CD1c-positive myeloid dendritic cell (primary cell): Measurements from ENCODE around the gene BANP.
A peak's percentile ranks its signal among the peaks of the same experiment; 100 is the strongest.
"Not testable (repeated sequence)": the region's sequence is repeated elsewhere in the genome, so short reads cannot be mapped to it uniquely, and the experiment has no call there.

ENCODE experiments used
- DNase-seq: peaks from one replicate; pipeline ENCODE4 v3.0.0-alpha.2; 2016; ENCODE audit errors: extremely low spot score

The BANP gene

DNA sequence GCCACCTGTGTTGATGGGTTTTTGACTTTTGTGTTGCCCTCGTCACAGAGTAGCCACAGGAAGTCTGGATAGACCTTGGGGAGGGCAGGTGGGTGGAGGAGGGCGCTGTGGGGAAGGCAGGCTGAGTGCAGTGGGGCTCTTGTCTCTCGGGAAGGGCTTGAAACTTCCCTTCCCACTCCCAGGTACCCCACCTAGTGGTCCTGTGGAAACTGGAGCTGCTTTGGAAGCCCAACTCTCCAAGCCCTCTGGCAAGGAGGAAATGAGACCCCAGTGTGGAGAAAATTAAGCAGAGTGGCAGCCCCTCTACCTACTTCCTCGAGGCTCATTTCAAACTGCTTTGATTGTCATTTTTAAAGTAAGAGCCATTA lies 24.1 kb upstream of the BANP start:
- DNase-seq, result no peak

DNA sequence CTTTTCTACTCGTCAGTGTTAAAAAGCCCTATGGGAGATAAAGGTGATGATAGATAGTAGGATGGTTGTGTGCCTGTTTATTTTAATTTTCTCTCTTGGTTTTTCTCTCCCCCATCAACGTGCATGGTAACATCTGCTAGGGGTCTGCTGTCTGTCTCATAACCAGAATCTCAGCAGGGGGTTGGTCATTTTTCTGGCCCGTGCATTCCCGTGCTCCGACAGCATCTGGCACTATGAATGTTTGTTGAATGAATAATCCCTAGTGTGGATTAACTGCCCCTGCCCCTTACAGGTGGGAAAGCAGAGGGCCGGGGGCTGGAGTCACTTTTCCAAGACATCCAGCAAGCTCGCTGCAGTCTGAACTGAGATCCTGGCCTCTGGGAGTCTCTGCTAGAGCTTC lies 21.2 kb upstream of the BANP start:
- no peak for DNase-seq

DNA sequence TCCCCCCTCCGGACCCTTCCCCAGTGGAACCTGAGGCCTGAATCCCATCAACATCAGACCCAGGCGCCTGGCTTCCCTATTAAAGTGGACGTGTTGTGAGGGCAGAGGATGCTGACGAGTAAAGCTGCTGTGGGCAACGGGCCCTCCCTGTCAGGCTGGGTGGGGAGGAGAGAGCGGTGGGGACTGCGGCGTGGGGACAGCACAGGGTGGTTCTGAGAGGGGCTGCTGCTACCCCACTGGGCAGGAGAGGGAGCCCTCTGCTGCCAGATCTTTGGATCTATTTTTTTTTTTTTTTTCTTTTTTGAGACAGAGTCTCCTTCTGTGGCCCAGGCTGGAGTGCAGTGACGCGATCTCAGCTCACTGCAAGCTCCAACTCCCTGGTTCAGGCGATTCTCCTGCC lies 20.8 kb upstream of the BANP start:
- DNase-seq, result no peak

DNA sequence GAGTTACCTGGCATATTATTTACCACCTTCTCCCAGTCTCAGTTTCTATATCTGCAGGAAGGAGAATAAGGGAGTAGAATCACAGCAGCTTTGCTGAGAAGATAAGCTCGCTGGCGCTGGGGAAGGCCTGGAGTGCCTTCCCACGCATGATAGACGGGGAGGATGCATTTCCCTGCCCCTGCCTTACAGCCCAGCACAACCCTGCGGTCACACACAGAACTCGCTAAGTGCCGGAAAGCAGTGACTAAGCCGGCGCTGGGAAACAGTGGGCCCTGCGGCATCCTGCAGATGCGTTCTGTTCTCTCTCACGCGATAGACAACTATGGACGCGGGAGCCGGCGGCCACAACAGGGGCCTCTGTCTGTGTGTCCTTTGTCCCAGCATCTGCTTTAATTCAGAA lies 19.7 kb upstream of the BANP start:
- DNase-seq, result no peak

DNA sequence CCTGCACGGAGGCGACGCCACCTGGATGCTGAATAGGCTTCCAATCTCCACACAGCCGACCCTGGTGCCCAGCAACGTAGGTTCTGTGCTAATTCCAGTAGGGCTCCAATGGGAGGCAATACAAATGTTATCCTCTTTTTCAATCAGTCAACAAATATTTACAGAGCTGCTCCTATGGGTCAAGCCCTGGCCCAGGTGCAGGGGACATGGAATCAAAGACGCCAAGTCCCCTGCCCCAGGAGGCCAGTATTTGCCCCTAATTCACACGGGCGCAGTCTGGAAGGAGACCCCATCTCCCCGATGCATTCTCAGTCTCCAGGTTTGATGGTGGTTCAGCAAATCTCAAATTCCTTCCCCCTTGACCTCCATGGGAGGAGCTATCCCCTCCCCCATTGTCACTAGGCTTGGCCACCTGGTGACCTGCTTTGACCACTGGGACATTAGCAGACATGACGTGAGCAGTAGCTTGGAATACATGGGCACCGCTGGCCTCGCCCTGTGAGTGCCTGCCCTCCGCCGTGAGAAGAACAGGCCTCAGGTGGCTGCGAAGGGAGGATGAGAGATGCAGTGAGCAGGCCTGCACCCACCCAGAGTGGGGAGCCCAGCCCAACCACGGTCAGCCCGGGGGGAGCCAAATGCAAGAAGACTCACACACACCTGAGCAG lies 18.6 kb upstream of the BANP start:
- not testable (repeated sequence) for DNase-seq

DNA sequence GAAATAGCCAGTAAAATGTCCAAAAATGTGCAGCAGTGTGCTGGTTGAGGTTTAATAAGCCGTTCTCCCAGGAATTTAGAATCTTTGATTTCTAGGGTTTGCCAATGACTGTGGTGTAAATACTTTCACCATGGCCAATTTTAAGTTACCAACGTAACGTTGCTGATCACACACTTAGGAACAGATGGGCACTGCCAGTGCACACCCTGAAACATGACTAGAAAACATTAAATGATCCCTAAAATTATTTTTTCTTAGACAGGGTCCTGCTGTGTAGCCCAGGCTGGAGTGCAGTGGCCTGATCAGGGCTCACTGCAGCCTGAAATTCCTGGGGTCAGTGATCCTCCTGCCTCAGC lies 18.1 kb upstream of the BANP start:
- DNase-seq, result no peak

DNA sequence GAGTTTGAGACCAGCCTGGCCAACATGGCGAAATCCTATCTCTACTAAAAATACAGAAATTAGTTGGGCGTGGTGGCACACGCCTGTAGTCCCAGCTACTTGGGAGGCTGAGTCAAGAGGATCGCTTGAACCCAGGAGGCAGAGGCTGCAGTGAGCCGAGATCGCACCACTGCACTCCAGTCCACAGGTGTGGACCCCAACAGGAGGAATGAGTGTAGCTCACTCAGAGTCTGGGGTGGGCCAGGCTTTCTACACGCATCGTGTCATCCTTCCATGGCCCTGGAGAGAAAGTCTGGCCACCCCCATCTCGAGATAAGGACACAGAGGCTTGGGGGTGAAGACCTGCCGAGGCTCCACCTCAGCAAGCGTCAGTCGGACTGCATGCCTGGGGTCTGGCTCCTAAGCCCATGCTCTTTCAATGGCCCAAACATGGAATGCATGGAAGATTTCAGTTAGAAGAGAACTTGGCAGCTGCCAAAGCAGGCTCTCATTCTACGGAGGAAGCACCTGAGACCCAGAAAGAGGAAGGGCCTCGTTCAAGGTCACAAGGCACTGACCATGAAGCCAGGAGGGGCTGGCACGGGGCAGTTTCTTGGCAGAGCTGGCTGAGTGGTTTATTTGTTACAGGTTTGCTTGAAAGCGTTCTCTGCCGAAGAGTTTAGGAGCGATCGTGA lies 16.3 kb upstream of the BANP start:
- not testable (repeated sequence) for DNase-seq

DNA sequence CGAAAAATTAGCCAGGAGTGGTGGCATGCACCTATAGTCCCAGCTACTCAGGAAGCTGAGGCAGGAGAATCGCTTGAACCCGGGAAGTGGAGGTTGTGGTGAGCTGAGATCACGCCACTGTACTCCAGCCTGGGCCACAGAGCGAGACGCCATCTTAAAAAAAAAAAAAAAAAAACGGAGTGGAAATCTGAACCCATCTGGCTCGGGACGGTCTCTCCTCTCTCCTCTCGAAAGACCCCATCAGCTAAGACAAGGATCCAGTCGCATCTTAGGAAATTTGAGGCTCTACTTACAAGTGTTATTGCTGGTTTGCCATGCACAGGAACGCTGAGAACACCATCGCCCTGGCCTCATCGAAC lies 15.2 kb upstream of the BANP start:
- DNase-seq, result not testable (repeated sequence)

DNA sequence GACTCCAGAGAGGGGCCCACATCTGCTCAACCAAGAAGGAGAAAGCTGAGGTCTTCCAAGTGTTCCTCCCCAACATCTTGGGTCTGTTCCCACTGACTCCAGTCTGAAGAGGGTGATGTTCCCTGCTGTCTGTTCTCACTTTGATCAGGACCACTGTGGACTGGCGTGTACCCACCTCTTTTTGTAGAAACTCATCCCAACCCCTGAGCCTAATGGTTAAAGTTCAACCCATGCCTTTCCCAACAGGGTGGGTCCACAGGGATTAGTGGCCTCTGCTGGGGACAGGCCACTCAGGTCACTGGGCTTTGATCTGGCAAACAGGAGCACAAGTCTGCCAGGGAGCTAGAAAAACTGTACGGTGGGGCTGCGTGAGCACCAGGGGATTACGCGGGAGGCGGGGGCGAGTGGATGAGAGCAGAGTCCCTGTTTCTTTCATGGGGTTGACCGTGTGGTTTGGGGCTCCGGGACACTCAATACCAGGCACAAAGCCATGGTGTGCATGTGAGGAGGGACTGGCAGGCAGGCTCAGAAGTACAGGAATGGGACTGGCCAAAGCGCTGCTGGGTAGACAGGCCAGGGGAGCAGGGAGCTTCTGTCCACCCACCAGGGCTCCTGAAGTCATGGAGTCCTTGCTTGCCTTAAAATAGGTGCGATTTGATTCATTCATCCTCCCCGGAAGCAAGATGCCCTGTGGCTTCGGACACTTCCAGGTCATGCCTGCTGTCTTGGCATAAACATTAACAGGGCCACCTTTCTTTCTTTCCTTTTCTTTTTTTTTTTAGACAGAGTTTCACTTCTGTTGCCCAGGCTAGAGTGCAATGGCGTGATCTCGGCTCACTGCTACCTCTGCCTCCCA lies 14.6 kb upstream of the BANP start, which contains the start of gene CA5A:
Gene CA5A, minus strand, starts transcription at position 155 of the 856 bp plus-strand sequence. Its CDS starts 79 bp downstream, at position 76.
- no peak for DNase-seq

DNA sequence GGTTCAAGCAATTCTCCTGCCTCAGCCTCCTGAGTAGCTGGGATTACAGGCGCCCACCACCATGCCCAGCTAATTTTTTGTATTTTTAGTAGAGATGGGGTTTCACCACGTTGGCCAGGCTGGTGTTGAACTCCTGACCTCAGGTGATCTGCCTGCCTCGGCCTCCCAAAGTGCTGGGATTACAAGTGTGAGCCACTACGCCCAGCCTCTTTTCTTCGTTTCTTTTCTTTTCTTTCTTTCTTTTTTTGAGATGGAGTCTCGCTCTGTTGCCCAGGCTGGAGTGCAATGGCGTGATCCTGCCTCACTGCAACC lies 14.0 kb upstream of the BANP start:
- DNase-seq, result not testable (repeated sequence)

DNA sequence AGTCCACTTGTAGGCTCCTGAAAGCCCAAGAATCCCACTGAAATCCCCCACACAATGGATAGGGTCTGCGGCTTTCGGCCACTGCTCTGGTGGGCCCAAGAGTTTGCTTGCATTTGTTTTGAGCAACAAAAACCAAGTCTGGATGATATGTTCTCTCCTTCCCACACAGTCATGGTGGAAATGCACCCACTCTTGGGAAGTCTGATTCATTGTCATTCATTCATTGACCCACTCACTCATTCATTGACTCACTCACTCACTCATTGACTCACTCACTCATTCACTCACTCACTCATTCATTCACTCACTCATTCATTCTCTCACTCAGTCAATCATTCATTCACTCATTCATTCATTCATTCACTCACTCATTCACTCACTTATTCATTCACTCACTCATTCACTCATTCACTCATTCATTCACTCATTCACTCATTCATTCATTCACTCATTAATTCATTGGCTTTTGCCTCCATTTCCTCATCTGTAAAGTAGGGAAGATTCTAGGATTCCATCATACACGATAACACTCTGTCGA lies 12.8 kb upstream of the BANP start:
- DNase-seq, result no peak

DNA sequence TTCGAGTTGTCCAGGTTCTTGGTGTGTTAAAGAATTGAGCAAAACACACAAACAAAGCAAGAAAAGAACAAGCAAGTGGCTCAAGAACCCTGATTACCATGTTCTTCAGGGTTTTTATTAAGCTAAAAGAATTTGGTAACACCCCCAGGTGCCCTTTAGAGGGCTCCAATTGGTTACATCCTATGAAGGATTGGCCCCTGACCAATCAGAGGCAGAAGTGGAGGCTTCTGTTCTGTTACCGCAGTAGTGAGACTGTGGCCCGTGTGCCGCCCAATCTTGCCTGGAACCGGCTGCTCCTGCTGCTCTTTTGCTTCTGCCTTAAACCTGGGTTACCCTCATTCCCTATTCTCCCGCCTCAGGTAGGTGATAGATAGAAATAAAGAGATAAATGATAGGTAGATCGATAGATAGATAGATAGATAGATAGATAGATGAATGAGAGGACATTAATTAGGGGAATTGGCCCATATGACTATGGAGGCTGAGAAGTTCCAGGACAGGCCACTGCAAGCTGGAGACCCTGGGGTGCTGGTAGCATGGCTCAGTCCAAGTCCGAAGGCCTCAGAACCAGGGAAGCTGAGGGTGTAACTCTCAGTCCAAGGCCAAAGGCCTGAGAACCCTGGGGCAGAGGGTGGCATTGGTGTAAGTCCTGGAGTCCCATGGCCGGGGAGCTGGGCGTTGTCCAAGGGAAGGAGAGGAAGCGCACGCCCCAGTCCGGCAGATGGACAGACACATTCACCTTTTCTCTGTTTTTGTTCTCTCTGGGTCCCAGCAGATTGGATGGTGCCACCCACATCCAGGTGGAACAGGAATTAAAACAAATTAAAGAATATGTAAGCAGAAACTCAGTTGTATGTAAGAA lies 11.4 kb upstream of the BANP start:
- DNase-seq, result no peak

DNA sequence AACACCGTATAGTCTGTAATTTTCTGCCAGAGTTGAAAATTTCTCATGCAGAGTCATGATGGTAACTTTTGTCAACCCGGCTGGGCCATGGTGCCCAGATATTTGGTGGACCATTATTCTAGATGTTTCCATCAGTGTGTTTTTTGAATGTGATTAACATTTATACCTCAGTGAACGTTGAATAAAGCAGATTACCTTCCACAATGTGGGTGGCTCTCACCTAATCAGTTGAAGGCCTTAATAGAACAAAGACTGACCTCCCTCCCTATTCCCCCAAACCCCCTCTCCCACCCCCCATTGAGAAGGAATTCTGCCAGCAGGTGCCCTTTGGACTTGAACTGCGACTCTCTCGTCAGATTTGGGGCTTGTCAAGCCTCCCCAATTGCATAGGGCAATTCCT lies 8.6 kb upstream of the BANP start:
- DNase-seq, result no peak

DNA sequence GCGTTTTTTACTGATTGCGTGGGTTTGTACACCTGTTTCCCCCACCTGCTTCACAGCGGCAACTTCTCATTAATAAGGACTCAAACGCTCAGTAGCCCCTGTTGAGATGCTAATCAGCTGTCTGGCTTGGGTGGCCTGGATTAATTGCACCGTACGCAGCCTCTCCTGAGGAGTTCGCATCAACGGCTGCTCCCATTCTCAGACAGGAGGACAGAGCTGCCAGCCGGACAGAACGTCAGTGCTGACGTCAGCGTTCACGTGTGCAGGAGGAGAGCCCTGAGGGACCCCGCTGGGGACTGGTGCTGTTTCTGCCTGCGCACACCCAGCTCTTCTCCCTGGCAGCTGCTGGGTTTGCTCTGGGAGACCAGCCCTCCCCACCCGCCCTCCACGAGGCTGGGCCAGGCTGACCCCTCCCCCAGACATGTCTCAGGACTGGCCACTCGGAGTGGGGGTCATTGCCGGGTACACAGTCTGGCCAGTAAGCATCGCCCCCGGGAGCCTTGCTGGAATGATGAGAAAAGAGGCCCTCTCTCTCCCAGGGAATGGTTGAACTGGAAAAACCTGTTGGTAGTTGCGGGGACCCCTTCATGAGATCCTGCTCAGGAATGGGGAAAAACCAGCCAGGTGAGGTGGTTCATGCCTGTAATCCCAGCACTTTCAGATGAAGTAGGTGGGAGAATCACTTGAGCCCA lies 5.7 kb upstream of the BANP start:
- peak; percentile 5 for DNase-seq

DNA sequence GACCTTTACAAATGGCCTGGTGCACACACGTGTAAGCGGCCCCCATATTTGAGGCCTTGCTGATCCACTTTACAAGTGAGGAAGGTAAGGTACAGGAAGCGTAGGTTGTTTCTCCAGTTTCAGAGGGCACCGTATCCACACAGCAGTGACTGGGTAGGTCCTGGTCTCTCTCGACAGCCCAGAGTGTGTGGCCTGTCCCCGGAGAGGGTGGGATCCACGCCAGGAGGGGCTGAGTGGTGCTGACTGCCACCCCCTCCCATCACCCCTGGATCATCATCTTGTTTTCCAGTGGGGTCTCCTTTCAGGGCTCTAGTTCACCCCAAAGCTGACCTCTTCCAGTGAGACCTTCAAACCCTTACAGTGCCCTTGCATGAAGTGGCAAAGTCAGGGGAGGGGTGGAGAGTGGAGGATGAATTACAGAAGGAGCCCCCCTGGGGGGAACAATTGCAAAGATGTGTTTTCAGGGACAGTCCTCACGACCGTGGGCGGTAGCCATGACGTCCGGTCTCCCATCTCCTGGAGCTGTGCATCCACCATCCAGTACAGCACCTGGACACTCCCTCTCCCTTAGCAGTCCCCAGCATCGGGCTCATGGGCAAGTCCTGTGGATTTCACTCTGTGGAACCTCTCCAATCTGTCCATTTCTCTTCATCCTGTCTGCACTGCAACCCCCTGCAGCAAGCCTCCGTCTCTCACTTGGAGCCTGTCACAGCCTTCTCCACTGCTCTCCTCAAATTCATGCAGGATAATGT lies 4.5 kb upstream of the BANP start:
- no peak for DNase-seq

DNA sequence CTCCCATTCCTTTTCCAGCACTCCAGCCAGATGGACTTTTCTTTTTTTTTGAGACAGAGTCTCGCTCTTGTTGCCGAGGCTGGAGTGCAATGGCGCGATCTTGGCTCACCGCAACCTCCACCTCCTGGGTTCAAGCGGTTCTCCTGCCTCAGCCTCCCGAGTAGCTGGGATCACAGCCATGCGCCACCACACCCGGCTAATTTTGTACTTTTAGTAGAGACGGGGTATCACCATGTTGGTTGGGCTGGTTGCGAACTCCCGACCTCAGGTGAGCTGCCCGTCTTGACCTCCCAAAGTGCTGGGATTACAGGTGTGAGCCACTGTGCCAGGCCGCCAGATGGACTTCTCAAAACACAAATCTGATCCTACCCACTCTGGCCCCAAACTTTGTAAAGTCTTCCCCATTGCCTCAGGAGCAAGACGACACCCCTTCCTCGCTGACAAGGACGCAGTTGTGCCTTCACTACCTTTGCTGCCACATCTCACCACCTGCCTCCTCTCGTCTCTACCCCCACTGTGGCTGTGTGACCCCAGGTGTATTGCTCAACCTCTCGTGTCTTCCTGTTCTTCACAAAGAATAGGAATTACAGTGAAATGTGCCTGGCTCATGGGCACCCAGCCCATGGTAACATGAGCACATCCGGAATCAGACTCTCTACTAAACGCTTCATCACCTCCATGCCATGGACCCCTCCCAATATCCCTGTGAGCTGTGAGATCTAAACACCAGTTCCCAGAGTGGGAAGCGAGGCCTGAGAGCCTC lies 3.7 kb upstream of the BANP start:
- peak; percentile 16 for DNase-seq

DNA sequence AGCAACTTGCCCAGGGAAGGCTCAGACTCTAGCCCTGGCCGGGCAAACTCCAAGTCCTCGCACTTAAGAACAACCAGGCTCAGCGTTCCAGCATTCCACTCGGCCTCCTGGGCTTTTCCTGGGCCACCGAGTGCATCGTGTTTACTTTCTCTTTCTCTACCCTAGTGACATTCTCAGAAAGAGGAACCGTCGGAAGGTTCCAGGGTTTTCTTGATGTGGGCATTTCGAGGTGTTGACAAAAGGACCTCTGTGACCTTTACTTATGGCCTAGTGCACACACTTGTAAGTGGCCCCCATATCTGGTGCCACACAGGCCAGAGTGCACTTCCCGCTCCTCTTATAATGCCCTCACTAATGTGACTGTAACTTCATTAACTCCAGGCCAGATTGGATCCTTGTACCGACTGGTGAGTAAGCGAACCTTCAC lies 3.1 kb upstream of the BANP start:
- DNase-seq, result peak; percentile 71

DNA sequence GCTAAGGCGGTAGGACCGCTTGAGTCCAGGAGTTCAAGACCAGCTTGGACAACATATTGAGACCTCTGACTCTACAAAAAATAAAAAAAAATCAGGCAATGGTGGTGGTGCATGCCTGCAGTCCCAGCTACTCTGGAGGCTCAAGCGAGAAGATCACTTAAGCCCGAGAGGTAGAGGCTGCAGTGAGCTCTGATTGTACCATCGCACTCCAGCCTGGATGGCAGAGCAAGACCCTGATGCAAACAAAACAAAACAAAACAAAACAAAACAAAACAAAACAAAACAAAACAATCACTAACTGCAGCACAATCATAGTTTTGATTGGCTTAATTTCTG lies 2.5 kb upstream of the BANP start:
- no peak for DNase-seq

DNA sequence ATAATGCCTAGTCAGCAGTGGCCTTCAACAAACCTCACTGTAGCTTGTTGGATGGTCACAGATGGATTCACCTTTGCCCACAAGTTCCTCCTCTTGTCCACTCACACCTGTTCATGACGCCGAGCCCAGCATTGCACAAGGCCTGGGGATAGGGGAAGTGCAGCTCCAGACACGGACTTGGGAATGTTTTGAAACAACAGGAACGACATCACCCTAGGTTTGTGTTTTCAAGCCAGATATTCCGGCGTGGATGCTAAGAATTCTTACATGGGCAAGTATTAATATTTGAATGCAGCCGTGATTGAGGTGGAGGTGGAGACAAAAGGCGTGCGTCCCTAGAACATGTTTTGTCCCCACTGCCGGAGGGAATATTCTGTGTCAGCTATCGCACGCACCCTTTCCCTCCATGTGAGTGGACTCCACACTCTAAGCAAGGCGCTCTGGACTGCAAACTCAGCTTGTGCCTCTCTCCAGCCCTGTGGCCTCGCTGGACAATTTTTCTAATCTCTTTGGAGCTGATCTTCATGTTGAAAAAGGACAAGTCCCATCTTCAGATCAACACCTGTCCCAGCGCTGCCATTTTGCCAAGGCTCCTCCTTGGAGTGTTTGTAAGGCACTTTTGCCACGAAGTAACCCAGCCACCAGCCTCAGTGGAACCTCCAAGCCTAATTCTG lies 2.0 kb upstream of the BANP start:
- peak; percentile 43 for DNase-seq
